Spleen (tissue), 11 donors: Measurements from ENCODE around the gene RGS10. TPM values are rescaled to one million over a fixed set of nuclear protein-coding genes. Genes with fewer than 3 reads are reported as not detected.

Experiments used
- DNase-seq: peaks from one replicate; pipeline ENCODE4 v3.0.0-alpha.2; 2020
- H3K27ac ChIP-seq, 8 donors: fragments of 200-600 bp; sonication (generic) in 7 of 8; 1 replicate in 4 of 8; 2 replicates in 4 of 8; pipeline versions ENCODE4 v1.5.0 to v1.8.0; 2016 to 2021; ENCODE audit warnings: inconsistent platforms in 4 of 8, mild to moderate bottlenecking in 4 of 8, moderate library complexity in 1 of 8
- H3K27me3 ChIP-seq, 7 donors: fragments of 200-600 bp; sonication (generic) in 6 of 7; replicated peaks in 1 of 7; 1 replicate in 4 of 7; 2 replicates in 3 of 7; pipeline versions ENCODE4 v1.5.0 to v1.8.0; 2016 to 2021; ENCODE audit warnings: inconsistent platforms in 3 of 7, mild to moderate bottlenecking in 1 of 7
- H3K36me3 ChIP-seq, 6 donors: fragments of 200-600 bp; sonication (generic) in 5 of 6; 1 replicate in 4 of 6; 2 replicates in 2 of 6; pipeline versions ENCODE4 v1.5.0 to v1.8.0; 2016 to 2021; ENCODE audit warnings: inconsistent platforms in 2 of 6
- H3K4me1 ChIP-seq, 6 donors: fragments of 200-600 bp; sonication (generic) in 5 of 6; 1 replicate in 3 of 6; 2 replicates in 3 of 6; pipeline versions ENCODE4 v1.5.0 to v1.8.0; 2016 to 2021; ENCODE audit warnings: inconsistent platforms in 3 of 6
- H3K4me3 ChIP-seq, 8 donors: fragments of 200-600 bp; sonication (generic) in 7 of 8; 1 replicate in 4 of 8; 2 replicates in 4 of 8; pipeline versions ENCODE4 v1.5.0 to v1.8.0; 2016 to 2021; ENCODE audit warnings: inconsistent platforms in 4 of 8, mild to moderate bottlenecking in 4 of 8, moderate library complexity in 2 of 8
- H3K9me3 ChIP-seq, 8 donors: fragments of 200-600 bp; sonication (generic) in 7 of 8; 1 replicate in 4 of 8; 2 replicates in 4 of 8; pipeline versions ENCODE4 v1.5.0 to v1.8.0; 2016 to 2021; ENCODE audit warnings: inconsistent platforms in 4 of 8
- CTCF ChIP-seq, 11 experiments: fragments of 200-600 bp in 7 of 11; fragments of 450-650 bp in 4 of 11; sonication (generic) in 4 of 11; IDR thresholded peaks in 8 of 11; conservative IDR thresholded peaks in 3 of 11; 1 replicate in 7 of 11; 2 replicates in 4 of 11; pipeline versions ENCODE4 v1.4.0 to v1.8.0; 2016 to 2021; ENCODE audit warnings: antibody characterized with exemption in 11 of 11, inconsistent platforms in 4 of 11, mild to moderate bottlenecking in 1 of 11
- POLR2A ChIP-seq, 3 donors: fragments of 450-650 bp; IDR thresholded peaks; one replicate each; pipeline ENCODE4 v1.5.1; 2017; ENCODE audit warnings: antibody characterized with exemption in 3 of 3, mild to moderate bottlenecking in 1 of 3
- POLR2AphosphoS5 ChIP-seq, 3 donors: sonication (generic); formaldehyde crosslinking; IDR thresholded peaks; one replicate each; pipeline ENCODE4 v1.5.1; 2017; ENCODE audit warnings: antibody characterized with exemption in 3 of 3
- WGBS, 5 donors: extraction: QIAGEN DNeasy Blood & Tissue Kit in 3 of 5; methylation state at CpG; one replicate each; pipeline versions ENCODE4 v1.1.5 to v1.1.7; 2013 to 2018; 5-methylcytosine and 5-hydroxymethylcytosine counted together
- intact Hi-C: fragments of 100-400 bp; cut with DNase I; formaldehyde crosslinking; loops from one replicate; pipeline ENCODE4 v1.15.0; 2023; ENCODE audit warnings: low total_unique reads
- polyA plus RNA-seq, 3 donors: library from polyadenylated mRNA; stranded (reverse); fragments of 200-250 nt; gene quantifications; one replicate each; pipeline ENCODE4 v1.2.1, GENCODE V29; 2013
- total RNA-seq, 7 donors: library from RNA; depleted of rRNA in 3 of 7; stranded (reverse); fragments of >200 nt in 3 of 7; fragmentation: NEBNext Ultra II Directional in 4 of 7; extraction: Animal tissue kit (Norgen Biotek cat#: 25700) in 4 of 7; gene quantifications; one replicate each; pipeline versions ENCODE4 v1.1.0 to v1.2.1, GENCODE V29; 2016 to 2021
- donor health status: healthy with polysubstance abuse.
- donor health status: DM: no; HTN: no; CAD: no; lungs with moderate emphysema.
- donor health status: DM: no; HTN: no; CAD: no.
- donor health status: Bipolar disorder and iron deficiency.
- donor health status: healthy.
- donor health status: DM: no; HTN: no; CAD: no.
- donor health status: DM: yes; HTN: yes; CAD: no.

Gene RGS10
- total and polyA plus RNA-seq, 10 donors = 29.1 to 127 (median 49.6) TPM

GRCh38 chr10:119500123-119500795, 42.3 kb downstream of the RGS10 start:
- intact Hi-C loops = no loop called here
- Histone ChIP-seq H3K27me3 (no peaks in the 10 kb centered on the region), H3K27ac (peak overlapping the region in 2 of 8 donors; percentile 74 to 87), H3K36me3 (peaks cover 0 to 24% (median 2%) of the 10 kb centered on the region in 6 donors), H3K4me1 (peaks cover 6 to 61% (median 26%) of the 10 kb centered on the region in 6 donors), H3K4me3 (no peak overlapping the region), H3K9me3 (no peaks in the 10 kb centered on the region)
- 75 to 90% (median 86%) methylated on average over 8 of the region's 8 CpGs for WGBS, 5 donors
- TF ChIP-seq POLR2A (IDR thresholded peaks at IDR 0.05) (no peak), POLR2AphosphoS5 (IDR thresholded peaks at IDR 0.05) (no peak), CTCF (IDR thresholded peaks at IDR 0.05 in 8 of 11, conservative IDR thresholded peaks at IDR 0.05 in 3 of 11) (no peak)
- no peak for DNase-seq

- Histone ChIP-seq H3K36me3 (peaks cover 0 to 21% (median under 1%) of the 10 kb centered on the region in 6 donors), H3K9me3 (no peaks in the 10 kb centered on the region), H3K27ac (peak overlapping the region in 2 of 8 donors; percentile 37 to 74), H3K4me3 (no peak overlapping the region), H3K4me1 (peaks cover 6 to 63% (median 28%) of the 10 kb centered on the region in 6 donors), H3K27me3 (no peaks in the 10 kb centered on the region)
- no peak for DNase-seq
- 81 to 97% (median 91%) methylated on average over 5 of the region's 5 CpGs for WGBS, 5 donors
- TF ChIP-seq POLR2A (IDR thresholded peaks at IDR 0.05) = no peak
- intact Hi-C loops = no loop called here
Observed at GRCh38 chr10:119499677-119500002, 42.9 kb downstream of the RGS10 start.

GRCh38 chr10:119498889-119499676, 43.4 kb downstream of the RGS10 start:
- Histone ChIP-seq H3K36me3 (peaks cover 0 to 21% (median 0%) of the 10 kb centered on the region in 6 donors), H3K27ac (peak overlapping the region in 4 of 8 donors; percentile 24 to 74 (median 44)), H3K9me3 (no peaks in the 10 kb centered on the region), H3K27me3 (no peaks in the 10 kb centered on the region), H3K4me3 (no peak overlapping the region), H3K4me1 (peaks cover 6 to 67% (median 31%) of the 10 kb centered on the region in 6 donors)
- DNase-seq = no peak
- TF ChIP-seq POLR2AphosphoS5 (IDR thresholded peaks at IDR 0.05) = peak in 1 of 3 donors; percentile 41
- no peak for TF ChIP-seq CTCF (IDR thresholded peaks at IDR 0.05 in 8 of 11, conservative IDR thresholded peaks at IDR 0.05 in 3 of 11)
- intact Hi-C loops = no loop called here
- WGBS, 5 donors = 65 to 74% (median 71%) methylated on average over 10 to 11 of the region's 11 CpGs

GRCh38 chr10:119497243-119497642, 45.3 kb downstream of the RGS10 start:
- no peak overlapping the region for H3K27ac ChIP-seq
- no peak for DNase-seq
- H3K4me1 ChIP-seq = peaks cover 0 to 56% (median 18%) of the 10 kb centered on the region in 6 donors
- intact Hi-C loops = no loop called here
- 91 to 97% (median 96%) methylated on average over 9 of the region's 9 CpGs for WGBS, 5 donors
- peaks cover 0 to 21% (median 0%) of the 10 kb centered on the region in 6 donors for H3K36me3 ChIP-seq
- no peaks in the 10 kb centered on the region for H3K27me3 ChIP-seq
- TF ChIP-seq CTCF (IDR thresholded peaks at IDR 0.05 in 8 of 11, conservative IDR thresholded peaks at IDR 0.05 in 3 of 11) (no peak), POLR2AphosphoS5 (IDR thresholded peaks at IDR 0.05) (no peak), POLR2A (IDR thresholded peaks at IDR 0.05) (no peak)
- H3K9me3 ChIP-seq = no peaks in the 10 kb centered on the region
- no peak overlapping the region for H3K4me3 ChIP-seq
